Type B pancreatic cell (in vitro differentiated cells): ENCODE results near the gene LCP1. TPM values are rescaled to one million over a fixed set of nuclear protein-coding genes. Genes with fewer than 3 reads are reported as not detected.
A peak's percentile ranks its signal among the peaks of the same experiment; 100 is the strongest.
"Not testable (repeated sequence)": the region's sequence is repeated elsewhere in the genome, so short reads cannot be mapped to it uniquely, and the experiment has no call there.

ENCODE experiments used
- DNase-seq: peaks from one replicate; pipeline ENCODE4 v3.0.0; 2021; ENCODE audit warnings: mixed read lengths; ENCODE audit not compliant: unreplicated experiment; ENCODE audit errors: extremely low spot score
- H3K27ac Mint-ChIP-seq: 2 replicates; pipeline ENCODE4 v1.8.0; 2021; ENCODE audit warnings: mild to moderate bottlenecking, mixed read lengths
- H3K27me3 Mint-ChIP-seq: 2 replicates; pipeline ENCODE4 v1.8.0; 2021; ENCODE audit warnings: mixed read lengths
- H3K36me3 Mint-ChIP-seq: 2 replicates; pipeline ENCODE4 v1.8.0; 2021; ENCODE audit warnings: mixed read lengths
- H3K4me1 Mint-ChIP-seq: one replicate; pipeline ENCODE4 v1.8.0; 2021; ENCODE audit warnings: mixed read lengths; ENCODE audit not compliant: unreplicated experiment
- H3K4me3 Mint-ChIP-seq: 2 replicates; pipeline ENCODE4 v1.8.0; 2021; ENCODE audit warnings: mild to moderate bottlenecking, mixed read lengths
- H3K9me3 Mint-ChIP-seq: 2 replicates; pipeline ENCODE4 v1.8.0; 2021; ENCODE audit warnings: mixed read lengths
- CTCF ChIP-seq: fragments of 200-600 bp; sonication (generic); conservative IDR thresholded peaks from 2 replicates; pipeline ENCODE4 v1.5.0; 2021; ENCODE audit warnings: antibody characterized with exemption, mild to moderate bottlenecking
- long read RNA-seq: library from polyadenylated mRNA; unstranded; transcript quantifications from one replicate; pipeline ENCODE4 v2.0.0, GENCODE V29; 2020
- total RNA-seq: library from RNA; stranded (reverse); gene quantifications from 2 replicates; pipeline ENCODE4 v1.2.1, GENCODE V29; 2021; ENCODE audit warnings: low replicate concordance

LCP1 gene
- total RNA-seq, result 43.3 and 157 TPM in 2 replicates
- long read RNA-seq, transcript LCP1-201 (16 exons, 3,787 nt), result major isoform, 468 of 628 reads
- long read RNA-seq, transcript LCP1-205 (2 exons, 765 nt), result minor isoform, 5 of 628 reads
- long read RNA-seq, partial matches to known transcripts, result 58 of 628 reads
- long read RNA-seq, other reads (novel, unspliced or antisense), result 97 of 628 reads

DNA sequence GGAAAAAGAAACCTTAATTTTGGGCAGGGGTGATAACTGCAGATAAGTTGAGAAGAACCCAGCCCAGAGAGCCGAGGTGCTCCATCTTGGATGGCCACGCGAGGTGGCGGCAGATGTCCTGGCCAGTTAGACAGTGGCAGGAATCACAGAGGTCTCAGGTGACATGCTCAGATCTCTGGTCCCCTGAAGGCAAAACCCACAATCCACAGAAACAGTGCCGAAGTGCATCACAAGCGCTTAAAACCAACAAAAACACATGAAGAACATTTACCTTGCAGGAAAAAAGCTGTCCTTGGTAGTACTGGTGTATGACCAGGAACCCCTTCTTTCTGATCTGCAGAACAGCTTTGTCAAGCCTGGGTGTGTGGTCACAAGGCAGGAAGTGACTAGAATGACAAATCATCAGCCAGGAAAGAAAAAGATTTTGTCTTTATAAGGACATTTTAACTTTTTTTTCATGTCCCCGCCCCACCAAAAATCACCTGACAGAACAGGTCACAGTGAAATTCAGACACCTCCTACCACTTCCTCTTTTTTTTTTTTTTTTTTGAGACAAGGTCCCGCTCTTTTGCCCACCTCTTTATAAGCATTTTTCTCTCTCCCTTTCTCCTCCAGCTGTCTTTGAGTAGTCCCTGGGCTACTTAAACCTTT, at the start of gene LCP1:
TSS of gene LCP1 (minus strand) at position 338 of the 651 bp plus-strand sequence. CDS start 22,515 bp downstream, outside the sequence.
- Mint-ChIP-seq H3K27me3 (no peaks in the 10 kb centered on the region), H3K4me1 (peaks cover 14% of the 10 kb centered on the region), H3K4me3 (peak within 1 kb of the TSS; percentile 87), H3K9me3 (peaks cover 4% of the 10 kb centered on the region), H3K36me3 (peaks cover 4% of the 10 kb centered on the region), H3K27ac (peak within 1 kb of the TSS; percentile 94)
- TF ChIP-seq CTCF, result no peak
- no peak for DNase-seq

- Mint-ChIP-seq H3K4me3 (no peak overlapping the region), H3K4me1 (no peaks in the 10 kb centered on the region), H3K36me3 (no peaks in the 10 kb centered on the region), H3K27me3 (no peaks in the 10 kb centered on the region), H3K9me3 (peaks cover 15% of the 10 kb centered on the region), H3K27ac (no peak overlapping the region)
- TF ChIP-seq CTCF, result no peak
- DNase-seq, result no peak
Observed at GRCh38 chr13:46229251-46229650, 47.3 kb upstream of the LCP1 start.

DNA sequence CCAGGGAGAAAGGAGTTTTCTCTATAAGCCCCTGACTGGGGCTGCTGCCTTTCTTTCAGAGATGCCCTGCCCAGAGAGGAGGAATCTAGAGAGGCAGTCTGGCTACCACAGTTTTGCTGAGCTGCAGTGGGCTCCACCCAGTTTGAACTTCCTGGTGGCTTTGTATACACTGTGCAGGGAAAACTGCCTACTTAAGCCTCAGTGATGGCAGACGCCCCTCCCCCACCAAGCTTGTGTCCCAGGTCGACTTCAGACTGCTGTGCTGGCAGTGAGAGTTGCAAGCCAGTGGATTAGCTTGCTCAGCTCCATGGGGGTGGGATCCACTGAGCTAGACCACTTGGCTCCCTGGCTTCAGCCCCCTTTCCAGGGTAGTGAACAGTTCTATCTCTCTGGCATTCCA, 38.3 kb upstream of the LCP1 start:
- not testable (repeated sequence) for H3K4me3 Mint-ChIP-seq, H3K36me3 Mint-ChIP-seq, H3K27me3 Mint-ChIP-seq, H3K4me1 Mint-ChIP-seq, H3K27ac Mint-ChIP-seq, DNase-seq
- H3K9me3 Mint-ChIP-seq, result peaks cover 11% of the 10 kb centered on the region

GRCh38 chr13:46214741-46215140, 32.8 kb upstream of the LCP1 start:
- not testable (repeated sequence) for H3K27me3 Mint-ChIP-seq, H3K27ac Mint-ChIP-seq, DNase-seq

DNA sequence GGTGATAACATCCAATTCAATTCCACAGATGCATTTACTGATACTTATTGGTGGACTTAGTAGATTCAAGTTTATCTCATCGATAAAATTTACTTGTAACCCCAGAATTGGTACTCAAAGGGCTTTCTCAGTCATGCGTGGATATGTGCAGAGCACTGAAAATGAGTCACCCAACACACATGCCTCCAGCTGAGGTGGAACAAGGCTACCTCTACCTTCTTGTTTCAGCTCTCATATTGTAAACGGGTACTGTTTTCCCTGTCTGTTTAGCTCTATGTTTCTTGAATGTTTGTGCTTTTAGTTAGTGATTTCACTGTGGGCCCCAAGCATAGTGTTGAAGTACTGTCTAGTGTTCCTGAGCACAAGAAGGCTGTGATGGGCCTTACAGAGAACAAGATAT, 31.3 kb upstream of the LCP1 start:
- H3K27ac Mint-ChIP-seq, result no peak overlapping the region
- DNase-seq, result no peak
- H3K9me3 Mint-ChIP-seq, result no peaks in the 10 kb centered on the region
- no peak overlapping the region for H3K4me3 Mint-ChIP-seq
- peaks cover 3% of the 10 kb centered on the region for H3K27me3 Mint-ChIP-seq
- TF ChIP-seq CTCF, result no peak
- no peaks in the 10 kb centered on the region for H3K36me3 Mint-ChIP-seq
- peaks cover 5% of the 10 kb centered on the region for H3K4me1 Mint-ChIP-seq

More at GRCh38 chr13:46214741-46215140, 32.8 kb upstream of the LCP1 start:
- not testable (repeated sequence) for H3K4me1 Mint-ChIP-seq, H3K36me3 Mint-ChIP-seq, H3K9me3 Mint-ChIP-seq
- H3K4me3 Mint-ChIP-seq, result peak overlapping the region; percentile 35

GRCh38 chr13:46211483-46212351, 29.7 kb upstream of the LCP1 start, which contains the start of gene LRRC63:
LRRC63 (plus strand) TSS chr13:46211928; CDS start chr13:46213035, 1,107 bp downstream.
- Mint-ChIP-seq H3K4me3 (peak within 1 kb of the TSS; percentile 89), H3K27ac (peak within 1 kb of the TSS; percentile 90), H3K27me3 (peaks cover 3% of the 10 kb centered on the region), H3K9me3 (no peaks in the 10 kb centered on the region), H3K4me1 (peaks cover 5% of the 10 kb centered on the region), H3K36me3 (no peaks in the 10 kb centered on the region)
- DNase-seq, result peak; percentile 86
- TF ChIP-seq CTCF, result no peak
